Epithelial cell of prostate (primary cell): Measurements from ENCODE around the gene SPIB.

Experiments used
- DNase-seq: peaks from one replicate; pipeline ENCODE4 v3.0.0-alpha.2; 2011; ENCODE audit warnings: low read depth, low spot score
- H3K27ac ChIP-seq: fragments of 450-650 bp; 2 replicates; pipeline ENCODE4 v1.5.1; 2017; ENCODE audit warnings: mild to moderate bottlenecking

Gene SPIB

DNA sequence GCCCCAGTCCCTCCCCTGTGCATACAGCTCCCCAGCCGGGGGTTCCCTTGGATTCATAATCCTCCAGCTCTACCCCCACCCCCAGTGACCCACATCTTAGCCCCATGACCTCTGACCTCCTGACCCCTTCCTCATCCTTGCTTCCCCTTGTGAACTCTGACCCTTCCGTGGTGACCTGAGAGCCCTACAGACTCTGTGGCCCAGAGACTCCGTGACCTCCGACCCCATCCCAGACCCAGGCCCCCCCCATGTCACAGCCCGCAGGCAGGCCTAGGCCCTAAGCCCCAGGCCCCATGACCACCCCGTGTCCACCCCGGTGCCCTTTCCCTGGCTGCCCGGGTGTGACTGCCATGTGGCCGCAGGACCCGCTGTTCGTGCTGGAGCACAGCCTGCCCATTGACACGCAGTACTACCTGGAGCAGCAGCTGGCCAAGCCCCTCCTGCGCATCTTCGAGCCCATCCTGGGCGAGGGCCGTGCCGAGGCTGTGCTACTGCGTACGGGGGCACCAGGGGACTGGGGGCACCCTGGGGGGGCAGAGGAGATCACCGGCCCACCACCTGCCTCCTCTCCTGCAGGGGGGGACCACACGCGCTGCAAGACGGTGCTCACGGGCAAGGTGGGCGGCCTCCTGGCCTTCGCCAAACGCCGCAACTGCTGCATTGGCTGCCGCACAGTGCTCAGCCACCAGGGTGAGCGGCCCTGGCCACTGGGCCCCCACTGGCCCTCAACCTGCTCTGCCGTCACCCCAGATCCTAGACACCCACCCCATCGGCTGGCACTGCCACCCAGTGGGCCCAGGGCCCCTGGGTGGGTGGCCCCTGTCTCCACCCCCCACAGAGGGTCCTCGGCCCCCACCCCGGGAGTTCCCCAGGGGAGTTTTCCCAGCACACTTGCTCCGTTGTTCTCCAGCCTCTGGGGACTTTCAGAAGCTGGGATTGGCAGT, 2.4 kb upstream of the SPIB start:
- DNase-seq: no peak
- no peak overlapping the region for H3K27ac ChIP-seq

DNA sequence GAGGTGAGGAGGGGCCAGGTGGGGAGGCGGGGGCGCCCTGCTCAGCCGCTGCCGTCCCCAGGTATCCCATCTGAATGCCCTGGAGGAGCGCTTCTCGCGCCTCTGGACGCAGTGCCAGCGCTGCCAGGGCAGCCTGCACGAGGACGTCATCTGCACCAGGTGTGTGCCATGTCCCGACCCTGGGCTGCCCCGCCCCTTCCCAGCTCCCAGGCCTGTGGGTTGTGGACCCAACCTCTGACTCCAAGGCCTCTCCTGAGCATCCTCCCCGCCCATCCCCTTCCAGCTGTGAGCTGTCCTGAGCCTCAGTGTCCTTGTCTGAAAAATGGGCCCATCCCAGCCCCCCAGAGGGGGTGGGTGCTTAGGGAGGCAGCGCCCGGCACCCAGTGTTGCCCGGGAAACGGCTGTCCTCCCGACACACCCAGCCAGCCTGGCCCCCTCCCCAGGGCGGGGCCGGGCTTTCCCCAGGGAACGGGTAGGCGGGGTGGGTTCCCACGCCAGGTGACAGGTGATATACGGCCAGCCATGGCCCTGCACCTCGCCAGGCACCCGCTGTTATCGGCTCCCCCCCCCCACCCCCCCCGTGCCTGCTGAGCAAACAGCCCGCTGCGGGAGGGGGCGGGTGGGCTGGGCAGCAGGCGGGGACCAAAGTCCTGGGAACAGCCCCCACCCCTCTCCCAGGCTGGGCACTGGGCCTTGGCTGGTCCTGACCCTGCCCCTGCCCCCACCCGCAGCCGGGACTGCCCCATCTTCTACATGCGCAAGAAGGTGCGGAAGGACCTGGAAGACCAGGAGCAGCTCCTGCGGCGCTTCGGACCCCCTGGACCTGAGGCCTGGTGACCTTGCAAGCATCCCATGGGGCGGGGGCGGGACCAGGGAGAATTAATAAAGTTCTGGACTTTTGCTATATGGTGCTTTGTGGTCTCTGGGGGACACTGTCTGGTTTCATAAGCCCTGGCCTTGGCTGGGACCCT, 1.3 kb upstream of the SPIB start:
- no peak for DNase-seq

DNA sequence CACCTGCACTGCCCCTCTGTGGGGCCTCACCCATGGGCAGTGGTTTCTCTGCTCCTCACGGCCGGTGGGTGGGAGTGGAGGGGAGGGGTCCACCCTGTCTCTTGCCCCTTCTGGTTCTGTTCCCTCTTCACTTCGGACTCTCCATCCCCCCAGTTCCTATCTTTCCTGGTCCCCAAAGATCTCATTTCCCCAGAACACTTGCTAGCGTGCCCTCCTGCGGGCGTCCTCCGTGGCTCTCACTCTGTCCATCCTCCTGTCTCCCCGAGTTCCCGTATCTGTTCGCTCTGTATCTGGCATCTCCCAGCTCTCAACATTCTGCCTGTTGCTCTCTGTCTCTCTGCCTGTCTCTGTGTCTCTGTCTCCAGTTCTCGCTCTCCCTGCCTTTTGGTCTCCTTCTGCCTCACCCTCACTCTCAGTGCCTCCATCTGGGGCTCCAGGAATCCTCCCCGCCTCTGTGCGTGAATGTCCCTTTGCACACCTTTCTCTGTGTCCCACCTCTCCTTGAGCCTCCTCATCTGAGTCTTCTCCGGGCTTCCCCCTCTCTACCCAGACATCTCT, 363 bp downstream of the SPIB start:
- no peak overlapping the region for H3K27ac ChIP-seq
- DNase-seq: no peak

More for the DNA sequence above, 1.3 kb upstream of the SPIB start:
- H3K27ac ChIP-seq: no peak overlapping the region

DNA sequence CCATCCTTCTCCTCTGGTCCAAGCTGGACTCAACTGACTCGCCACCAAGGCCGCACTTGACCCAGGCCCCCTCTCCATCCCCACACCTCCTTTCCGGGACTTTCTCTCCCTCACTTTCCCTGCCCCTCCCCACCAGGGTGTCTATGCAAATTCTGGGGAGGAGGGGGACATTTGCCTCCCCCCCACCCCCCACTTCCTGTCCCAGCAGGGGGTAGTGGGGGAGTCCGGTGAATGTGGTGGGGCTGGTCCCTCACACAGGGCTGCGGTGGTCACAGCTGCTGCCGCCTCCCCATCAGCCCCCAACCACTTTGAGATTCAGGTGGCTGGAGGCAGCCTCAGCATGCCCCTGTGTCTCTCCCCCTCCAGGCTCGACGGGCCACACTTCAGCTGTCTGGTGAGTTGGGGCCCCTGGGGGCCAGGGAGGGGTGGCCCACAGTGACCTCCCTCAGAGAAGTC, 870 bp downstream of the SPIB start:
- no peak overlapping the region for H3K27ac ChIP-seq
- no peak for DNase-seq

DNA sequence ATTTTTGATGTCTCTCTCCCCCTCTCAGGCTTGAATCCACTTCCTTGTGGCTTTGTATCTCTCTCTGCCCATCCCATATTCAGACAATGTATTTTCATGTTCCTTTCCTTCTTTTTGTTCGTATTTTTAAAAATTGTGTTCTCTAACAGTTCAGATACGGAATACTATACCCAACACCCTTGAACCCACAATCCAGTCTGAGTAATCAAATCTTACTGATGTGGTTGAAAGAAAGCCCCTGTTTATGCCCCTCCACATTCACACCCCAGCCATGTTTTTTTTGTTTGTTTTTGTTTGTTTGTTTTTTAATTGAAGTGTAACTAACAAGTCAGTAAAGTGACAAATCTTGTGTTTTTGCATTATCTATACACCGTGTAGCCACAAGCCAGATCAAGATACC, 1.4 kb downstream of the SPIB start:
- H3K27ac ChIP-seq: no peak overlapping the region
- DNase-seq: no peak

DNA sequence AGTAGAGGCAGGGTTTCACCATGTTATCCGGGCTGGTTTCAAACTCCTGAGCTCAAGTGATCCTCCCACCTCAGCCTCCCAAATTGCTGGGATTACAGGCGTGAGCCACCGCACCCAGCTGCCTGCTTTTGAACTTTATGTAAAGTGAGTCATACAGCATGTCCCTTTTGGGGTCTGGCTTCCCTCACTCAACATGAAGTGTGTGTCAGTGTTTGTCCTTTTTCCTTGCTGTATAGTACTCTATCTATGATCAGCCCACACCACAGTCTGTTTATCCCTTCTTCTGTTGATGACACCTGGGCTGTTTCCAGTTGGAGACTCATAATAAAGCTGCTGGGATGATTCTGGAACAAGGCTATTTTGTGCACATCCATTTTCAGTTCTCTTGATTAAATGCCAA, 2.1 kb downstream of the SPIB start:
- DNase-seq: no peak
- H3K27ac ChIP-seq: no peak overlapping the region

DNA sequence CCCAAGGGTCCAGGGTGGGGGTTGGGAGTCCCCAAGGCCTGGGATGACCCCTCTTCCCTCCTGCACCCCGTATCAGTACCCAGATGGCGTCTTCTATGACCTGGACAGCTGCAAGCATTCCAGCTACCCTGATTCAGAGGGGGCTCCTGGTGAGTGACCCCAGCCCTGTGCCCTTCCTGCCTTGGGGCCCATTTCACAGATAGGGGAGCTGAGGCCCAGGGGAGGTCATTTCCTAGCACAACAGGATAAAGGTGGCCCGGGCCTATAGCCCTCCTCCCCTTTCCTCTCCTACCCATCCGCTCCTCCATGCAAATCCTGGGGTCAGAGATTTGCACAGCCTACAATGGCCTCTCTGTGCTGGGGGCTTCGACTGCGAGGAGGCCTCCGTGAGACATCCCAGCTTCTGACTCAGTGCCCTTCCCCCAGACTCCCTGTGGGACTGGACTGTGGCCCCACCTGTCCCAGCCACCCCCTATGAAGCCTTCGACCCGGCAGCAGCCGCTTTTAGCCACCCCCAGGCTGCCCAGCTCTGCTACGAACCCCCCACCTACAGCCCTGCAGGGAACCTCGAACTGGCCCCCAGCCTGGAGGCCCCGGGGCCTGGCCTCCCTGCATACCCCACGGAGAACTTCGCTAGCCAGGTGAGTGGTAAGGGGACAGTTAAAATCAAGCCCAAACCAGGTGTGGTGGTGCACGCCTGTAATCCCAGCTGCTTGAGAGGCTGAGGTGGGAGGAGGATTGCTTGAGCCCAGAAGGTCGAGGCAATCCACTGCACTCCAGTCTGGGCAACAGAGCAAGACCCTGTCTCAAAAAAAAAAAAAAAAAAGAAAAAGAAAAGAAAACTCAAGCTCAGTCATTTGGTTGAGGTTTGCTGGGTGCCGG, 3.9 kb downstream of the SPIB start:
- no peak overlapping the region for H3K27ac ChIP-seq
- DNase-seq: no peak

DNA sequence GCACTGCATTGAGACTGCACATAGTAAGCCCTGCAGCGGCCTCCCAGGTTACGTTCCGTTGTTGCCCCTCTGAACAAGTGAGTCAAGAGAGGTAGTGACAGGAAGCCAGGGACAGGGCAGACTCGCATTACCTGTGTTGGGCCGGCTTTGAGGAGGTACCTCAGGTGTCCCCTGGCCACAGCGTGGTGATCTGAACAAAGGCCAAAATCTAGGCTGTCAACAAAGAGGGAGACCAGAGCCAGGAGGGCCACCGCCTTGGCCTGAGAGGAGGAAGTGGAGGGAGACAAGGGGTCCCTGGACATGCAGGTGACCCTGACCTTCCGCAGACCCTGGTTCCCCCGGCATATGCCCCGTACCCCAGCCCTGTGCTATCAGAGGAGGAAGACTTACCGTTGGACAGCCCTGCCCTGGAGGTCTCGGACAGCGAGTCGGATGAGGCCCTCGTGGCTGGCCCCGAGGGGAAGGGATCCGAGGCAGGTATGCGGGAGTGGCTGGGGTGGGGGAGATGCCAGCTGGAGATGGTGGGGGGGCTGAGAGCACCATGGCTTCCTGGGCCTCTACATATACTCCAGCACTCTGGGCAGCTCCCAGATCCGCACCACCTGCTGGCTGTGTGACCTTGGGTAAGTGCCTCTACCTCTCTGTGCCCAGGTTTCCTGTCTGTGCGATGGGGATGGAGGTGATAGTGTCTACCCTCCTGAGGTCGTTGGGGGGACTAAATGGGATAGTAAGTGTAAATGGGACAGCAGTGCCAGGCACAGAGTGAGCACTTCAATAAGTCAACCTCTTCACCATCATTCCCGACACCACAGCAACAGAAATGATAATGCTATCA, 4.8 kb downstream of the SPIB start:
- H3K27ac ChIP-seq: no peak overlapping the region
- DNase-seq: no peak

DNA sequence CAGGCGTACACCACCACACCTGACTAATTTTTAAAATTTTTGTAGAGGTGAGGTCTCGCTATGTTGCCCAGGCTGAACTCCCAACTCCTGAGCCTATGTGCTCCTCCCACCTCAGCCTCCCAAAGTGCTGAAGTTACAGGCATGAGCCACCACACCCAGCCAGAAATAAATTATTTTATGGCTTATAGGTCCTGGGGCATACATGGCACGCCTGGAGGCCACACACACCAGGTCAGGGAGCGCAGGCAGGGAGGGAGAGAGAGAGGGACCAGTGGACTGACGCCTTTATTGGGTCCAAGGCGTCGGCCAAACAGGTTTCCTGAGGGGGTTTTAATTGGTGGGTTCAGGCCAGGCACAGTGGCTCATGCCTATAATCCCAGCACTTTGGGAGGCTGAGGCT, 6.8 kb downstream of the SPIB start:
- H3K27ac ChIP-seq: no peak overlapping the region
- no peak for DNase-seq

DNA sequence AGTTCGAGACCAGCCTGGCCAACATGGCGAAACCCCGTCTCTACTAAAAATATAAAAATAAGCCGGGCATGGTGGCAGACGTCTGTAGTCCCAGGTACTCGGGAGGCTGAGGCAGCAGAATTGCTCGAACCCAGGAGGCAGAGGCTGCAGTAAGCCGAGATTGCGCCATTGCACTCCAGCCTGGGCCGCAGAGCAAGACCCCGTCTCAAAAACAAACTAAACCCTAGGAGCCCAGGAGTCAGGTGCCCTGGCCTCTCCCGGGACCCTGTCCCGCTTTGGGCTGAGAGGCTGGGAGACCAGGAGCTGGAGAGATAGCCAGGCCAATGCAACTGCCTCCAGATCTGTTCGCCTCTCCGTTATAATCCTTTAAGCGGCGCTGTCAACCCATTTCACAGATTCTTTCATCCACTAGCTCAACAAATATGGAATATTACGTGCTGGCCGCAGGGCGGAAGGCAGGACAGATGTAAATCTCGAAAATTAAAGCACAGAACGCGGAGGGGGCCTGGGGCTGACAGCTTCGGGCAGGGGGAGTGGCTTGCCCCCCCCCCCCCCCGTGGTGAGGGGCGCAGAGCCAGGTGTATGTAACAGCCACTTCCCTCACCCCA, 8.7 kb downstream of the SPIB start:
- H3K27ac ChIP-seq: no peak overlapping the region
- DNase-seq: no peak

DNA sequence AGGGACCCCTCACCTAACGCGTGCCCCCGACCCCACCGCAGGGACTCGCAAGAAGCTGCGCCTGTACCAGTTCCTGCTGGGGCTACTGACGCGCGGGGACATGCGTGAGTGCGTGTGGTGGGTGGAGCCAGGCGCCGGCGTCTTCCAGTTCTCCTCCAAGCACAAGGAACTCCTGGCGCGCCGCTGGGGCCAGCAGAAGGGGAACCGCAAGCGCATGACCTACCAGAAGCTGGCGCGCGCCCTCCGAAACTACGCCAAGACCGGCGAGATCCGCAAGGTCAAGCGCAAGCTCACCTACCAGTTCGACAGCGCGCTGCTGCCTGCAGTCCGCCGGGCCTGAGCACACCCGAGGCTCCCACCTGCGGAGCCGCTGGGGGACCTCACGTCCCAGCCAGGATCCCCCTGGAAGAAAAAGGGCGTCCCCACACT, 9.3 kb downstream of the SPIB start:
- no peak for DNase-seq
- no peak overlapping the region for H3K27ac ChIP-seq

DNA sequence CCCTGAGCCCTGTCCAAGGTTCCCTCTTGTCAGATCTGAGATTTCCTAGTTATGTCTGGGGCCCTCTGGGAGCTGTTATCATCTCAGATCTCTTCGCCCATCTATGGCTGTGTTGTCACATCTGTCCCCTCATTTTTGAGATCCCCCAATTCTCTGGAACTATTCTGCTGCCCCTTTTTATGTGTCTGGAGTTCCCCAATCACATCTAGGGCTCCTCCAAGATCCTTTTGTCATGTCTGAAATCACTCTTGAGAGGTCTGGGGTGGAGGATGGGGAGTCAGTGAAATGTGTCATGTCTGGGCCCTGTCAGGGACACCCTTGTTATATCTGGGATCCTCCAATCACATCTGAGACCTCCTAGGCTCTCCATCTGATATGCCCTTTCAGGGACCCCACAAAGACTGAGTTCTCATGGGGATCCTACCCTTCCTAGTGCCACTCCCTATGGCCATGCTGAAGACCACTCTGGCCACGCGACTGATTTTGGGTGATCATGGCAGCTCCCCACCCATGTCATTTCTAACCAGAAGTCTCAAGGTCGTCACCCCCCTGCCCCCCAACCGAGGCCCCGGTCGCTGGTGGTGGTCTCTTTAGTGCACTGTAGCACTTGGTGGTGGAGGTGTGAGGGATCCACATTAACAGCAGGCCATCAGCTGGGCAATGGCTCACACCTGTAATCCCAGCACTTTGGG, 10.2 kb downstream of the SPIB start:
- H3K27ac ChIP-seq: no peak overlapping the region
- no peak for DNase-seq

DNA sequence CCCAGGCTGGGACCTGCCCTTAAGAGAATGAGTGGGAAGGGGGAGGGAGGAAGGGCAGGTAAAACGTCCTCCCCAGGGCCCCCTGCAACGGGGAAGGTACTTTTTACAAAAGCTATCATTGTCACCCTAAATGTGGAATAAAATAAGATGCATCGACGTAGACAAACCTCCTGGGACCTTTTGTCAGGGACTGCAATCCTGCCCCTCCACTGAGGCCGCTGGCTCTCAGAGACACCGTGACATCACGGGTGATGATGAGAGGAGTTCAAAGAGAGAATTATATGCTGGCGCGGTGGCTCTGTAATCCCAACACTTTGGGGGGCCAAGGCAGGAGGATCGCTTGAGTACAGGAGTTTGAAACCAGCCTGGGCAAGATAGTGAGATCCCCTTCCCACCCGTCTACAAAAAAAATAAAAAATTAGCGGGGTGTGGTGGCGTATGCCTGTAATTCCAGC, 12.2 kb downstream of the SPIB start:
- no peak overlapping the region for H3K27ac ChIP-seq
- DNase-seq: no peak

DNA sequence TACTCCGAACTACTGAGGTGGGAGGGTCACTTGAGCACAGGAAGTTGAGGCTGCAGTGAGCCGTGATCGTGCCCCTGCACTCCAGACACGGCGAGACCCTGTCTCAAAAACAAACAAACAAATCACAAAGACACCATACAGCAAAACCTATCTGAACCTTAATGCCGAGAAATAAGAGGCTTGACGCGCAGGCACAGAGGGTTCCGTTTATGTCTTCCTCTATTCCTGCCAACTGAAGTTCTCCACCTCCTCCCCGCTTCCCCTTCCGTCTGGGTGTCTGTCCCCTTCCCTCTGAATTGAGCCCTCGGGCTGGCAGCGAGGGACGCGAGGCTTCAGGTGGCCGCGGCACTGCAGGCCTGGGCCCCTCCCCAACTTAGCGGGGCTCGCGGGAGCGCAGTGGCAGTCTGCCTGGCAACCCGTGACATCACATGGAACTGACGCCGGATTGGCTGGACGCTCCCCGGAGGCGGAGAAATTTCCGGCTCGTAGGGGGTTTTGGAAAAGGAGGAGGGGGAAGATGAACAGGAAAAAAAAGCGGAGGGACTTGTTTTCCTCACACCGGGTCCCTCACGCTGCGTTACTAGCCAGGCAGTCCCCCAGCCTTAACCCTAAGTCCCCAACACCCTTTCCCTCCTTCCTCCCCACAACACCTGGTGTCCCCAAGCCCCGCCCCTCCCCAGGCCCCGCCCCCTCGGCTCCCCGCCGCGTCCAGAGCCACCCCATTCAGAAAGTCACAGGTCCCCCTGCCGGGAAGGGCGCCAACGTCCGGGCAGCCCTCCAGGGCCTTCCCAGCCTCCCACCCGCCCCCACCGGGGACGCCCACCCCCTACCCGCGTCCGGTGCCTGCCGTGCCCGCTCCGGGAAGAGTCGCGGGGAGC, 12.8 kb downstream of the SPIB start:
- no peak overlapping the region for H3K27ac ChIP-seq
- no peak for DNase-seq

DNA sequence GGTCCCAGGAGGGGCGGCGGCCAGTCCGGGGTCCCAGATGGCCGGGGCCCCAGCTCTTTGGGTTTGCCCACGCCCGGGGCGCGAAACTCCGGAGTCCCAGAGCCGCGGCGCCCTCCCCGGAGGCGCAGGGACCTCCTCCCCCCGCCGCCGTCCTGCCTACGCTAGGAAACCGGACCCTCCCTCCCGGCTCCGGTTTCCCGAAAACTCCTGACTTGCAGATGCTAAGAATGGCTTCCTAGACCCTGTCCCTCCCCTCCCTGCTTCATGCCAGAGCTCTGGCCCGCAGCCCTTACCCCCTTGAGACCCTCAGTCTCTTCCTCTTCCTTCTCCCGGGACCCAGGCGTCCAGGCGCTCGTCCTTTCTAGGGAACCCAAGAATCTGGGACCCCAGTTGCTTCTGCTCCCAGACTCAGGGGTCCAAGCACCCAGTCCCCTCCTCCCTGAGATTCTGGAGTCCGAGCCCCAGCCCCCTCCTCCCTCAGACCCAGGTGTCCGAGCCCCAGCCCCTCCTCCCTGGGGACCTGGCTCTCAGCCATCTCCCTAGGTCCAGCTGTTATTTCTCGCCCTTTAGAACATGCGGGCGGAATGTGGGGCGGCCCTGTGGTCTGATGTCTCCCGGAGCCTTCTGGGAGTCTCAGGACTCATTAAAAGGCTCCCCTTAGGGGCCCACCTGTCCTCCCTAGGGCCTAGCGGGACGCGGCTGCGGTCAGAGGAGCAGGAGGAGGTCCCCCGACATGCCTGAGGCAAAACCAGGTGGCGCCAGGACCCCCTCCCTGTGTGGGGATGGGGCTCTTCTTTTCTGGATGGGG, 13.7 kb downstream of the SPIB start, which contains the start of gene MYBPC2:
TSS of gene MYBPC2 (plus strand) at position 672 of the 808 bp plus-strand sequence. CDS start at position 734, 62 bp downstream.
- no peak for DNase-seq
- no peak within 1 kb of the TSS for H3K27ac ChIP-seq
